ENCODE measurements around the gene ATAD3C.

The ATAD3C gene

GRCh38 chr1:1430992-1431844 is 18.3 kb upstream of the ATAD3C start:
- no peak for DNase-seq

- no peak for DNase-seq
Observed at GRCh38 chr1:1431845-1432273, 17.6 kb upstream of the ATAD3C start.

DNA sequence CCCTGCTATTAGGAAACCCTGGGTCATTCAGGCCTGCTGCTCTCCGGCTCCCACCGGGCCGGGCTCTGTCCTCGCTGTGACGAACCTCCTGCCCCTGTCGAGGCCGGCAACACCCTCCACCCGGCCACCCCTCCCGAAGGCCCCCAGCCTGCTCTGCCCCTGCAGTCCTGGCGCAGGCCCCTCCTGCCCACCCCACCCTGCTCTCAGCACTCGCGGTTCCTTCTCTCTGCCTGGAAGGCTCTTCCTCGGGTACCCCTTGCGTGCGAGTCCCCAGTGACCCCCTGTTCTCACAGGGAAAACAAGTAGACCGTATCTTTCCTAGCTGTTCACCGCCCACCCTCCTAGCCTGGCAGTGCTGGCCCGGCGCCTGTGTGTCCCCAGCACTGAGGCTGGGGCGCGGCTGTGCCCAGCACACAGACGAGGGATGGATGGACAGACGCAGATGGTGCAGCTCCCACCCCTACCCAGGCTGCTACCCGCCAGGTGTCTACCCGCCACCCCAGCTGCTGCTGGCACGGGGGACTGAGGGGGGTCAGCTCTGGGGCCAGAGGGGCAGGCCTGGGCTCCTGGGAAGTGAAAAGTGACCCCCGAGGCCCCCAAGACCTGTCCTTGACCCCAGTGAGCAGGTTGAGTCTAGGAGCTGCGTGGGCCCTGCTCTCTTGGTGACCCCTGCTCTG is 17.1 kb upstream of the ATAD3C start:
- no peak for DNase-seq

DNA sequence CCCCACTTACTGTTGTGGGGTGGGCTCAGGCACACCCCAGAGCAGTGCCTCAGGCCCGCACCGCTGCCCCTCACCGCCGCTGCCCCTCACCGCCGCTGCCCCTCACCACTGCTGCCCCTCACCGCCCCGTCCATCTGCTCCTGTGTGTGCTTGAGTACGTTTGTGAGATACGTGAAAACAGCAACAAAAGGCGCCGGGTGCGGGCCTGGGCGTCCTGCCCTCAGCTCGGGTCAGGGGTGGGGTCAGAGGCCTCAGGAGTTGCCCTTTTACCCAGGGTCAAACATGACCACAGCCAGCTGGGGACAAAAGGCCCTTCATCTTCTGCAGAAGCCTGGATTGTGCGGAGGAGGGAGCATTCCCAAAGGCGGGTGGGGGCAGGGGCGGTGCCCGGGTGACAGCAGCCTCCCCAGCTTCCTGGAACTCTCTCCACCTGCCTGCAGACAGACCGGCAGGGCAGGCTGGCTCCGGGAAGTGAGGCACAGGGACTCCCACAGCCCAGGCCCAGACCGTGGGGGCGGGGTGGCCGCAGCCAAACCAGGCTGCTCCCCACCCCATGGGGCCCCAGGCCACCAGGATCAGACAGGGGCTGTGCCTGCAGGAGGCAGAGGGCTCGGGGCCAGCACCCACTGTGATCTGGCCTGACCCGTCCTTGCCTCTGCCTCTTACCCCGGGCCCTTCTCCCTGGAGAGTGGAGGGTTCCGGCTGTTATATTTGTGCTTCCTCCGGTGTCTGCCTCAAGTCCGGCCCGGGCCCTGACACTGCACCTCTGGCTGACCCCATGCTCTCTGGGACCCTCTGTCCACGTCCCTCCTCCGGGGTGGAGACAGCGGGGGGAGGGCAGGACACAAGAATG is 16.3 kb upstream of the ATAD3C start:
- DNase-seq, result no peak

GRCh38 chr1:1433804-1434130 is 15.7 kb upstream of the ATAD3C start:
- DNase-seq, result peak; percentile 56

- peak; percentile 44 for DNase-seq
Observed at GRCh38 chr1:1434131-1434823, 15.2 kb upstream of the ATAD3C start.

GRCh38 chr1:1434824-1435105 is 14.7 kb upstream of the ATAD3C start:
- DNase-seq, result no peak

- peak; percentile 75 for DNase-seq
Observed at GRCh38 chr1:1435106-1435903, 14.2 kb upstream of the ATAD3C start, which contains the start of gene VWA1. Gene VWA1 (plus strand): TSS chr1:1435690. CDS start chr1:1435749, 59 bp downstream.

- no peak for DNase-seq
Observed at GRCh38 chr1:1435911-1436629, 13.4 kb upstream of the ATAD3C start.

- DNase-seq, result no peak
Observed at GRCh38 chr1:1436630-1437032, 12.9 kb upstream of the ATAD3C start.

DNA sequence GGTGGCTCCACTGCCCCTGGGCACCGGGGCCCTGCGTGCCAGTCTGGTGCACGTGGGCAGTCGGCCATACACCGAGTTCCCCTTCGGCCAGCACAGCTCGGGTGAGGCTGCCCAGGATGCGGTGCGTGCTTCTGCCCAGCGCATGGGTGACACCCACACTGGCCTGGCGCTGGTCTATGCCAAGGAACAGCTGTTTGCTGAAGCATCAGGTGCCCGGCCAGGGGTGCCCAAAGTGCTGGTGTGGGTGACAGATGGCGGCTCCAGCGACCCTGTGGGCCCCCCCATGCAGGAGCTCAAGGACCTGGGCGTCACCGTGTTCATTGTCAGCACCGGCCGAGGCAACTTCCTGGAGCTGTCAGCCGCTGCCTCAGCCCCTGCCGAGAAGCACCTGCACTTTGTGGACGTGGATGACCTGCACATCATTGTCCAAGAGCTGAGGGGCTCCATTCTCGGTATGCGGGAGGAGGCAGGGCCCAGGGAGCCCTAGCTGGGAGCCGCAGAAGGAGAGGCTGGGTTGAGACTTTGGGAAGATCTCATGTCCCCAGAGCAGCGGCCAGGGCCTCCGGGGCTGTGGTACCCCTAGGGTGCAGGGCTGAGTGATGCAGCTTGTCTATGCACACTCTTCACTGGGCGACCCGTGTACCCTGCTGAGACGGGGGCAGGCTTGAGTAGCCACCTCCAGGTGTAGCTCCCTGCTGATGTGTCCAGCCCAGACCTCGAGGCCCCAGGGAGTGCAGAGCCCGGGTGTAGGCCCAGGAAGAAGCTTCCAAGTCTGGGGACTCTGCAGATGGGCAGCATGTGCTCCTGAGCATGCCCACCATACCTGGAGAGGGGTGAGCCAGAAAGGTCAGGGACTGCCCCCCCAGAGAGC is 12.2 kb upstream of the ATAD3C start:
- no peak for DNase-seq

DNA sequence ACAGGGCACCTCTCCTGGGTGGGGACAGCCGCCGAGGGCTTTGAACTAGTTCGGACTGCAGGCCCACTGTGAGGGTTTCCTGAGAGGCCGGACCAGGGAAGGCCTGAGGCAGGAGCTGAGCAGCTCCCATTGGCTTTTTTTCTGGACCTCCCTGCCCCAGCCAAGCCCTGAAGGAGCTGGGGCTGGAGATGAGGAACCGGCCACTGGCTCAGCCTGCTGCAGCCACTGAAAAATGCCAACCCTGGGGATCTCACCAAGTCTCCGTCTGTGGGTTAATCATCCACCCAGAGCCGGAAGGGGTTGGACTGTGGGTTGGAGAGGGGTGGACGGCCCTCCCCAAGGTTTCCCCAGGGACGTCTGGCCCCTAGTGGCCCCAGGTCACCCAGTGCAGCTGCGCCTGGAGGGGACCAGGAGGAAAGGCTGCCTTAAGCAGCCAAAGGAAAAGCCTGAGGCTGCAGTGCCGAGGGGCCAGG is 11.5 kb upstream of the ATAD3C start:
- DNase-seq, result no peak

GRCh38 chr1:1438531-1439381 is 10.7 kb upstream of the ATAD3C start:
- DNase-seq, result no peak

DNA sequence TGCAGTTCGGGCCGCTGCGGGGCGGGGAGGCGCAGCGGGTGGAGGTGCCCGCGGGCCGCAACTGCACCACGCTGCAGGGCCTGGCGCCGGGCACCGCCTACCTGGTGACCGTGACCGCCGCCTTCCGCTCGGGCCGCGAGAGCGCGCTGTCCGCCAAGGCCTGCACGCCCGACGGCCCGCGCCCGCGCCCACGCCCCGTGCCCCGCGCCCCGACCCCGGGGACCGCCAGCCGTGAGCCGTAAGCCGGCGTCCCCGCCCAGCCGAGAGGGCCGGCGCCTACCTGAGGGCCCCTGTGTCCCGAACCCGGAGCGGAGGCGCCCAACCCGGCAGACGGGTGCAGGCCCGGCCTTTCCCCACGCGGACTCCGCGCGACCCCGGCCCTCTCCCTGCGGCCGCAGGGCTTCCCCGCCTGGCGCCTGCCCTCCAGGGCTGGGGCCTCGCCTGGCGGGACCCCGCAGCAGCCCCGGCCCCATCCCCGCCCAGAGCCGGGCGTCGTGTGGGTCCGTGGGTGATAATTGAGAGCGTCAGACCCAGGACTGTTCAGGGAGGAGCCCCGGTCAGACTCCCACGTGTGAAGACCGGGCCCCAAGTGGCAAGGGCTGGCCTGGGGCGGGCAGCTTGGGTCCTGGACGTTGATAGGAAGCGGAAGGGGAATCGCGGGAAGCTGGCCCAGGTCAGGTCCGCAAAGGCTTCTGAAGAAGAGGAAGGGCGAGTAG is 9.8 kb upstream of the ATAD3C start:
- DNase-seq, result no peak

DNA sequence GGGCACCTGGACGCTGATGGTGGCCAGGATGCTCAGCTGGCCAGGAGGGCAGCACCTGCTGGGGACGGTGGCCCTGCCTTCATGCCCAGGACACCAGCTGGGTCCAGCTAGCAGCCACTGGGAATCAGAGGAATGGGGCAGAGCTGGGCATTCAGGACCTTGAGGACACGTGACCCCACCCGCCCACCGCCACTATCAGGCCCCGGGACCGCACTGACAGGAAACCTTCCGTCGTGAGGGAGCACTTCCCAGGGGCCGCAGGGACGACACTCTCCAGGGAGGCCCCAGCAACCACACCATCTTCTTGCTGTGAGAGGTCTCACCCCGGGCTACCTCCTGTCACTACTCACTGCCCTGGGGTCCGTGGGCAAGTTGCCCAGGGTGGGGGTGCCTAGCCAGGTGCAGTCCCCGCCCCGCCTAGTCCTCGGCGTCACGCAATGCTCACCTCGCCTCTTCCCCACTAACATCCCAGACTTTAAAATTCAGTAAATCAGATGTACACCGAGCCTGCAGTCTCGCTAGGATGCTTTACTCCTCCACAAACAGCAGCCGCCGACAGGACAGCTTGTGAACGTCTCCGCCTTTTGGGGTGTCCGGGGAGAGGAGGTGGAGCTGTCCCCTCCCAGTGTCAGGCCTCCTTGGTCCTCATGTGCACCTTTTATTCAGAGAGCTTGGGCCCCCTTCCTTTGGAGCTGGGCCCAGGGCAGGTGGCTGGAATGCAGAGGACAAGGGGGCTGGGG is 9.1 kb upstream of the ATAD3C start:
- no peak for DNase-seq

- DNase-seq, result no peak
Observed at GRCh38 chr1:1441002-1441888, 8.2 kb upstream of the ATAD3C start.
